ENCODE results near the gene PPP6R2. TPM values are rescaled to one million over a fixed set of nuclear protein-coding genes. Genes with fewer than 3 reads are reported as not detected.

PPP6R2 gene
- polyA plus RNA-seq, 3 donors: 9.1 to 74.5 (median 10.3) TPM

DNA sequence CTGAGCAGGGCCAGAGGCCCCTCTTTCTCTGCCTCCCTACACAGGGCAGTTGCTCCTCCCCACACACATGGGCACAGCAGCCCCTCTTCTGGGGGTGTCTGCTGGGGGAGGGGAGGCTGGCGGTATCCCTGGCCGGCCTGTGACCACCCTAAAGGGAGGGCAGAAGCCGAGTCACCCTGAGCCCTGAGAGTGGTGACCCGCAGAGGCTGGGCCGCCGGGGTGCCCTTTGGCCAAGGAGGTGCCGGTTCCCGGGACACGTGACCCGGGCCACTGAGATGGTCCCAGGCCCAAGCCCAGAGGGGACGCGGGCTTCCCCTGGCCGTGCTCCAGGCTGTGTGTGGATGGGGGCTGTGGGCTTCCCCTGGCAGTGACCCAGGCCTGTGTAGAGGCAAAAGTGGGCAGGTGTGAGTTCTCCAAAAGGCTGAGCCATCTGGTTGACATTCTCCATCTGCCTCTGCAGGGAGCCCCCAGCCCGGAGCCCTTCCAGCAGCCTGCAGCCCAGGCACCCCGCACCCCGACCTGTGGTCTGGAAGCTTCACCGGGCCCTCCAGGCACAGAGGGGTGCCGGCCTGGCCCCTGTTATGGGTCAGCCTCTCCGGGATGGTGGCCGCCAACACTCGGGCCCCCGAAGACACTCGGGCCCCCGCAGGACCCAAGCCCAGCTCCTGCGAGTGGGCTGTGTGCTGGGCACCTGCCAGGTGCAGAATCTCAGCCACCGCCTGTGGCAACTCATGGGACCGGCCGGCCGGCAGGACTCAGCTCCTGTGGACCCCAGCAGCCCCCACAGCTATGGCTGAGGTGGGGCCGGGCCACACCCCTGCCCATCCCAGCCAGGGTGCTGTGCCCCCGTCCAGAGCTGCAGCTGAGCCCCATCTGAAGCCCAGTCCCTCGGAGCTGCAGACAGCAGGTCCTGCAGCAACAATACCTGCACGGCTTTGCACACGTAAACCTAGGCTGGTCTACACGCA is 139.3 kb downstream of the PPP6R2 start:
- Mint-ChIP-seq H3K27me3 (ENCODE audit: low read depth in 3 of 3) (peaks cover 39 to 71% (median 42%) of the 10 kb centered on the region in 3 donors), H3K27ac (no peak overlapping the region), H3K9me3 (peaks cover 0 to 12% (median 6%) of the 10 kb centered on the region in 7 donors), H3K4me3 (peak overlapping the region; percentile 61 to 75), H3K36me3 (peaks cover 0 to 2% of the 10 kb centered on the region in 2 donors), H3K4me1 (peaks cover 2% of the 10 kb centered on the region)
- Histone ChIP-seq H2AFZ (ENCODE audit: insufficient read depth, low read depth, low read length, poor library complexity, severe bottlenecking) (peak overlapping the region; percentile 79), H3K9ac (ENCODE audit: insufficient read depth, low read length, poor library complexity, severe bottlenecking) (peak overlapping the region; percentile 8), H4K20me1 (ENCODE audit: insufficient read depth, low read length) (no peaks in the 10 kb centered on the region), H3K4me2 (replicated peaks; ENCODE audit: extremely low read depth, low read length, poor library complexity, severe bottlenecking) (peak overlapping the region; percentile 76), H3K4me1 (ENCODE audit: control insufficient read depth in 1 of 2, insufficient read depth in 2 of 2, low read length in 2 of 2) (peaks cover 5 to 14% of the 10 kb centered on the region in 2 donors), H3K27me3 (ENCODE audit: control insufficient read depth in 2 of 2, insufficient read depth in 2 of 2, low read length in 2 of 2) (peaks cover 9 to 48% of the 10 kb centered on the region in 2 donors), H3K9me3 (replicated peaks in 1 of 2; ENCODE audit: control insufficient read depth in 1 of 2, insufficient read depth in 1 of 2, low read length in 2 of 2) (no peaks in the 10 kb centered on the region), H3K4me3 (replicated peaks in 1 of 3; ENCODE audit: low read depth in 2 of 3, low read length in 3 of 3) (peak overlapping the region in 1 of 3 experiments; percentile 71), H3K27ac (ENCODE audit: low read depth in 1 of 2, low read length in 2 of 2) (no peak overlapping the region), H3K36me3 (replicated peaks in 1 of 2; ENCODE audit: control insufficient read depth in 1 of 2, insufficient read depth in 2 of 2, low read length in 2 of 2) (no peaks in the 10 kb centered on the region), H3K79me2 (ENCODE audit: insufficient read depth, low read length) (no peaks in the 10 kb centered on the region)
- intact Hi-C loops (cut with micrococcal nuclease): no loop called here
- TF ChIP-seq, protein P1, sequence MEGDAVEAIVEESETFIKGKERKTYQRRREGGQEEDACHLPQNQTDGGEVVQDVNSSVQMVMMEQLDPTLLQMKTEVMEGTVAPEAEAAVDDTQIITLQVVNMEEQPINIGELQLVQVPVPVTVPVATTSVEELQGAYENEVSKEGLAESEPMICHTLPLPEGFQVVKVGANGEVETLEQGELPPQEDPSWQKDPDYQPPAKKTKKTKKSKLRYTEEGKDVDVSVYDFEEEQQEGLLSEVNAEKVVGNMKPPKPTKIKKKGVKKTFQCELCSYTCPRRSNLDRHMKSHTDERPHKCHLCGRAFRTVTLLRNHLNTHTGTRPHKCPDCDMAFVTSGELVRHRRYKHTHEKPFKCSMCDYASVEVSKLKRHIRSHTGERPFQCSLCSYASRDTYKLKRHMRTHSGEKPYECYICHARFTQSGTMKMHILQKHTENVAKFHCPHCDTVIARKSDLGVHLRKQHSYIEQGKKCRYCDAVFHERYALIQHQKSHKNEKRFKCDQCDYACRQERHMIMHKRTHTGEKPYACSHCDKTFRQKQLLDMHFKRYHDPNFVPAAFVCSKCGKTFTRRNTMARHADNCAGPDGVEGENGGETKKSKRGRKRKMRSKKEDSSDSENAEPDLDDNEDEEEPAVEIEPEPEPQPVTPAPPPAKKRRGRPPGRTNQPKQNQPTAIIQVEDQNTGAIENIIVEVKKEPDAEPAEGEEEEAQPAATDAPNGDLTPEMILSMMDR (IDR thresholded peaks at IDR 0.05): no peak
- DNase-seq: no peak
- WGBS (ENCODE audit: insufficient coverage): 81% methylated on average over 33 of the region's 35 CpGs

DNA sequence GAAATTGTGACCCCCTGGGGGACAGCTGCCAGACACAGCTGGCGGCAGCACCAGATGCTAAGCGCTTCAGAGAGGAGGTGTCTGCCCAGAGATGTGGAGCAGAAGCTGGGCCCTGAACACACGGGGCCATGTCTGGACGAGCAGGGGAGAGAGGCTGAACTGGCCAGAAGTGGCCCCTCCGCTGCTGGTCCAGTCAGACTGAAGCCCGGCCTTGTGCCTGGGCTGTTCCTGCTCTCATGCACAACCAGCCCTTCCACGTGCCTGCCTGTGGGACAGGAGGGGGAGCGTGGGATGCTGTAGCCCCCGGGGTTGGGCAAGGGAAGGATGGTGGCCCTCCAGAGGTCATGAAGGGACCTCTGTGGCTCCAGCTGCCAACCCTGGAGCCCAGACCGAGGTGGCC is 140.0 kb downstream of the PPP6R2 start:
- Histone ChIP-seq H3K79me2 (ENCODE audit: insufficient read depth, low read length) (no peaks in the 10 kb centered on the region), H3K4me3 (replicated peaks in 1 of 3; ENCODE audit: low read depth in 2 of 3, low read length in 3 of 3) (no peak overlapping the region), H3K27me3 (ENCODE audit: control insufficient read depth in 2 of 2, insufficient read depth in 2 of 2, low read length in 2 of 2) (peaks cover 9 to 44% of the 10 kb centered on the region in 2 donors), H3K27ac (ENCODE audit: low read depth in 1 of 2, low read length in 2 of 2) (no peak overlapping the region), H3K9me3 (replicated peaks in 1 of 2; ENCODE audit: control insufficient read depth in 1 of 2, insufficient read depth in 1 of 2, low read length in 2 of 2) (no peaks in the 10 kb centered on the region), H3K4me2 (replicated peaks; ENCODE audit: extremely low read depth, low read length, poor library complexity, severe bottlenecking) (no peak overlapping the region), H3K4me1 (ENCODE audit: control insufficient read depth in 1 of 2, insufficient read depth in 2 of 2, low read length in 2 of 2) (peaks cover 5 to 14% of the 10 kb centered on the region in 2 donors), H2AFZ (ENCODE audit: insufficient read depth, low read depth, low read length, poor library complexity, severe bottlenecking) (no peak overlapping the region), H3K9ac (ENCODE audit: insufficient read depth, low read length, poor library complexity, severe bottlenecking) (no peak overlapping the region), H3K36me3 (replicated peaks in 1 of 2; ENCODE audit: control insufficient read depth in 1 of 2, insufficient read depth in 2 of 2, low read length in 2 of 2) (no peaks in the 10 kb centered on the region), H4K20me1 (ENCODE audit: insufficient read depth, low read length) (no peaks in the 10 kb centered on the region)
- WGBS (ENCODE audit: insufficient coverage): 97% methylated on average over 9 of the region's 10 CpGs
- peaks cover 0 to 12% (median 6%) of the 10 kb centered on the region in 7 donors for H3K9me3 Mint-ChIP-seq
- peaks cover 2% of the 10 kb centered on the region for H3K4me1 Mint-ChIP-seq
- TF ChIP-seq, protein P1 (IDR thresholded peaks at IDR 0.05): no peak
- peak overlapping the region in 1 of 2 donors; percentile 42 for H3K4me3 Mint-ChIP-seq
- H3K36me3 Mint-ChIP-seq: peaks cover 0 to 2% of the 10 kb centered on the region in 2 donors
- H3K27ac Mint-ChIP-seq: no peak overlapping the region
- no peak for DNase-seq
- intact Hi-C loops (cut with micrococcal nuclease): no loop called here
- H3K27me3 Mint-ChIP-seq (ENCODE audit: low read depth in 3 of 3): peaks cover 35 to 69% (median 38%) of the 10 kb centered on the region in 3 donors
